ENCODE measurements around the gene TUBGCP4.

The TUBGCP4 gene

GRCh38 chr15:43420435-43420834, 49.5 kb downstream of the TUBGCP4 start:
- peaks cover 3 to 14% of the 10 kb centered on the region in 2 donors for H3K4me1 Mint-ChIP-seq
- H3K9me3 Mint-ChIP-seq = no peaks in the 10 kb centered on the region
- H3K36me3 Mint-ChIP-seq = peaks cover 42 to 55% of the 10 kb centered on the region in 2 donors
- DNase-seq (no peak), ATAC-seq (replicated peaks) (no peak)
- H3K27me3 Mint-ChIP-seq = no peaks in the 10 kb centered on the region
- no peak overlapping the region for H3K27ac Mint-ChIP-seq
- no peak overlapping the region for H3K4me3 Mint-ChIP-seq

DNA sequence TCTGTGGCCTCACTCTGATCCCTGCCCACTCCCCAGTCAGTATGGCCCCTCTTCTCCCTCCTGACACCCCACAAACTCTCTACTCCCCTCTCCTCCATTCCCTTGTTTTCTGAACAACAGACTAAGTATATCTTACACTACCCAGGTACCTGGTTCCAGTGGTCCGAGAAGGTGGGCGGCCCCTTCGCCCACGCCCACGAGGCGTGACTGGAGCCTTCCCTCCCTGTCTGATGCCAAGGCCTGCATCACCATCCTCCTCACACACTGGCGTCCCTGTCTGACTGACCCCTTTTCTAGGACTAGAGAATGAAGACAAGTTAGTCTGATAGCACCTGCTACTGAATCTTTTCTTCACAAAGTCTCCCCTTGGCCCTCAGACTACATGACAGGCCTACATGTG, 50.0 kb downstream of the TUBGCP4 start:
- H3K4me3 Mint-ChIP-seq = no peak overlapping the region
- H3K36me3 Mint-ChIP-seq = peaks cover 40 to 52% of the 10 kb centered on the region in 2 donors
- no peaks in the 10 kb centered on the region for H3K9me3 Mint-ChIP-seq
- no peaks in the 10 kb centered on the region for H3K27me3 Mint-ChIP-seq
- DNase-seq = no peak
- ATAC-seq (replicated peaks) = no peak
- H3K4me1 Mint-ChIP-seq = peaks cover 3 to 14% of the 10 kb centered on the region in 2 donors
- no peak overlapping the region for H3K27ac Mint-ChIP-seq

- Mint-ChIP-seq H3K27me3 (no peaks in the 10 kb centered on the region), H3K36me3 (peaks cover 41 to 46% of the 10 kb centered on the region in 2 donors), H3K4me1 (peaks cover 3 to 14% of the 10 kb centered on the region in 2 donors), H3K27ac (no peak overlapping the region), H3K4me3 (no peak overlapping the region), H3K9me3 (no peaks in the 10 kb centered on the region)
- ATAC-seq (replicated peaks) = no peak
- DNase-seq = no peak
These were observed 52.9 kb downstream of the TUBGCP4 start for GRCh38 chr15:43423793-43424192.

DNA sequence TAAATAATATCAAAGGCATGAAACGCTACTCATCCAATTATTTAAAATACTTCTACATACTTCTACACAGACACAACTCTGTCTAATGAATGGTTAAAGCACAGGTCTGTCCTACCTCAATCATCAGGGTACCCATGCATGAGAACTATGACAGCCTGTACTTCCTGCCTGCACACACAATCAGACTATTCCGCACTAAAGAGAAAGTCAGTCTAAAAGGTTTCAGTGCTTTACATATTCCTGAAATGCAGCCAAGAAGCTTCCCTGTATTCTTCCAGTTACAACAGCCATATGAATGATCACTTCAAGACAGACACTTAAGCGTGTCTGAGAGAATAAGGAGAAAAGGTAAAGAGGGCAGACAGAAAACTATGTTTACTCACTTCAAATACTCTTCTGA, 58.8 kb downstream of the TUBGCP4 start:
- Mint-ChIP-seq H3K4me1 (peaks cover 0 to 6% of the 10 kb centered on the region in 2 donors), H3K9me3 (no peaks in the 10 kb centered on the region), H3K36me3 (peaks cover 25 to 32% of the 10 kb centered on the region in 2 donors), H3K27me3 (no peaks in the 10 kb centered on the region), H3K27ac (no peak overlapping the region), H3K4me3 (no peak overlapping the region)
- ATAC-seq (replicated peaks) = no peak
- DNase-seq = no peak

- no peaks in the 10 kb centered on the region for H3K27me3 Mint-ChIP-seq
These were observed 62.3 kb downstream of the TUBGCP4 start for GRCh38 chr15:43433165-43433564.

DNA sequence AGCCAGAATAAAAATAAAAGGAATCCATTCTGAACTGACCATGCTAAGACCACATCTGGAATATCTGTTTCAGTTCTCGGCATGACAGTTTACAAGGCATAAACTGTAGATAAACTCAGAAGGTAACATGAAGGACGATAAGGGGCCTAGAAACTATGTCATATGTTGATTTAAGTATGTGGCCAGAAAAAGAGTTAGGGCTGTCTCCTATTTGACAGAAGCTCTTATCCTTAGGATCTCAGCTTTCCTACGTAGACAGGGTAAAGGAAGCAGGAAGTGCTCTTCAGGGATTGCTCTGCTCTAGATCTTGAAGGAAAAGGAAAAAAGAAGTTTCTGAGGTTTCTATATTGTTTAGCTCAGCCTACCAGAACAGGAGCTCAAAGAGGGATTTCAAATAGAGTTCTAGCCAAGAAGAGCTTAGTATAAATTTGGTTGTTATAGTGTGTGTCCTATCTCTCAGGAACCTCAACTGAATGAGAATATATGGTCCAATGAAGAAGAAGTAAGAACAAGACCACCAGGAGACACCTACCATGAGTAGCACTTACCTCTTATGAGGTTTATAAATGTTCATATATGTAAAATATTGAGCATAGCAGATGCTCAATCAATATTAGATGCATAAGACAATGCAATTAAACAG, 62.9 kb downstream of the TUBGCP4 start:
- ATAC-seq (replicated peaks) (no peak), DNase-seq (no peak)
- H3K4me1 Mint-ChIP-seq = peaks cover 0 to 6% of the 10 kb centered on the region in 2 donors
- H3K27me3 Mint-ChIP-seq = no peaks in the 10 kb centered on the region
- no peaks in the 10 kb centered on the region for H3K9me3 Mint-ChIP-seq
- H3K36me3 Mint-ChIP-seq = peaks cover 18 to 28% of the 10 kb centered on the region in 2 donors
- H3K27ac Mint-ChIP-seq = no peak overlapping the region
- H3K4me3 Mint-ChIP-seq = no peak overlapping the region

More at GRCh38 chr15:43433165-43433564, 62.3 kb downstream of the TUBGCP4 start:
- Mint-ChIP-seq H3K27ac (no peak overlapping the region), H3K36me3 (peaks cover 18 to 28% of the 10 kb centered on the region in 2 donors), H3K9me3 (no peaks in the 10 kb centered on the region), H3K4me1 (peaks cover 0 to 6% of the 10 kb centered on the region in 2 donors), H3K4me3 (no peak overlapping the region)
- ATAC-seq (replicated peaks) (no peak), DNase-seq (no peak)

DNA sequence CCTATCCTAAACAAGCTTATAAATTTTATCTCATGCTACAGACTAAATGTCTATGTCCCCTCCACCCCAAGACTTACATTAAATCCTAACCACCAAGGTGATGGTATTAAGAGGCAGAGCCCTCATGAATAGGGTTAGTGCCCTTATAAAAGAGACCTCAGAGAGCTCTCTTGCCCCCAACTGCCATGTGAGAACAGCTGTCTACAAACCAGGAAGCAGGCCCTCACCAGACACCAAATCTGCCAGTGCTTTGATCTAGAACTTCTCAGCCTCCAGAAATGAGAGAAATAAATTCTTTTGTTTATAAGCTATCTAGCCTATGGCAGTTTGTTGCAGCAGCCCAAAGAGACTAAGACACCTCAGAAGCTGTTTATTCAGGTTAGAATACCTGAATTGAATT, 63.5 kb downstream of the TUBGCP4 start:
- Mint-ChIP-seq H3K36me3 (peaks cover 18 to 33% of the 10 kb centered on the region in 2 donors), H3K27ac (no peak overlapping the region), H3K9me3 (no peaks in the 10 kb centered on the region), H3K27me3 (no peaks in the 10 kb centered on the region), H3K4me3 (no peak overlapping the region), H3K4me1 (peaks cover 0 to 6% of the 10 kb centered on the region in 2 donors)
- DNase-seq (no peak), ATAC-seq (replicated peaks) (no peak)

- H3K36me3 Mint-ChIP-seq = peaks cover 15 to 40% of the 10 kb centered on the region in 2 donors
- H3K27ac Mint-ChIP-seq = peak overlapping the region; percentile 5
- no peak for ATAC-seq (replicated peaks)
- no peak overlapping the region for H3K4me3 Mint-ChIP-seq
- no peaks in the 10 kb centered on the region for H3K9me3 Mint-ChIP-seq
- H3K27me3 Mint-ChIP-seq = no peaks in the 10 kb centered on the region
- DNase-seq = no peak
- H3K4me1 Mint-ChIP-seq = peaks cover 2 to 7% of the 10 kb centered on the region in 2 donors
These were observed 65.5 kb downstream of the TUBGCP4 start for GRCh38 chr15:43436395-43436794.

GRCh38 chr15:43439268-43439667, 68.4 kb downstream of the TUBGCP4 start:
- no peaks in the 10 kb centered on the region for H3K9me3 Mint-ChIP-seq
- no peak overlapping the region for H3K4me3 Mint-ChIP-seq
- no peak overlapping the region for H3K27ac Mint-ChIP-seq
- peaks cover 2 to 7% of the 10 kb centered on the region in 2 donors for H3K4me1 Mint-ChIP-seq
- H3K27me3 Mint-ChIP-seq = no peaks in the 10 kb centered on the region
- ATAC-seq (replicated peaks) (no peak), DNase-seq (no peak)
- H3K36me3 Mint-ChIP-seq = peaks cover 5 to 21% of the 10 kb centered on the region in 2 donors

GRCh38 chr15:43440721-43441281, 69.9 kb downstream of the TUBGCP4 start:
- DNase-seq (no peak), ATAC-seq (replicated peaks) (peak; percentile 55 to 69)
- Mint-ChIP-seq H3K4me1 (peaks cover 2 to 7% of the 10 kb centered on the region in 2 donors), H3K27me3 (no peaks in the 10 kb centered on the region), H3K36me3 (peaks cover 10 to 32% of the 10 kb centered on the region in 2 donors), H3K9me3 (no peaks in the 10 kb centered on the region), H3K27ac (peak overlapping the region; percentile 42), H3K4me3 (no peak overlapping the region)

DNA sequence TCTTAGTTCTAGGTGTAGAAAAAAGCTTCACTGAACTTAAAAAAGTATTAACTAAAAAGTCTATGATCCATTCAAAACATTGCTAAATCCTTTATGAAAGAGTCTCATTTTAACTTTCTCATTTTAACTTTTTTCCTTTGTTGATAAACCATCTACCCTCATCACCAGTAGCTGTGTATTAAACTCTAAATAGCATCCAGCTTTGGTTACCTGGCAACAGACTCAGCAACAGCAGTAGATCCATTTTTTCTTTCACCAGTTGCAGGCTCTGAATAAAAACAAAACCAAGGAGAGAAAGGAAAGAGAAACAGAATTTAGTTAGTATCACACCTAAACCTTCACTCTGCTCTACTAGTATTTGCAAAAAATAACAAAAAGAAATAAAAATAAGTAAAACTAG, 70.4 kb downstream of the TUBGCP4 start:
- peak; percentile 31 to 45 for ATAC-seq (replicated peaks)
- H3K4me3 Mint-ChIP-seq = no peak overlapping the region
- DNase-seq = no peak
- no peak overlapping the region for H3K27ac Mint-ChIP-seq
- peaks cover 2 to 7% of the 10 kb centered on the region in 2 donors for H3K4me1 Mint-ChIP-seq
- H3K9me3 Mint-ChIP-seq = no peaks in the 10 kb centered on the region
- H3K36me3 Mint-ChIP-seq = peaks cover 9 to 35% of the 10 kb centered on the region in 2 donors
- H3K27me3 Mint-ChIP-seq = no peaks in the 10 kb centered on the region

GRCh38 chr15:43446344-43446743, 75.4 kb downstream of the TUBGCP4 start:
- Mint-ChIP-seq H3K4me1 (peaks cover 9 to 20% of the 10 kb centered on the region in 2 donors), H3K27me3 (no peaks in the 10 kb centered on the region), H3K4me3 (no peak overlapping the region), H3K9me3 (no peaks in the 10 kb centered on the region), H3K27ac (no peak overlapping the region), H3K36me3 (peaks cover 18 to 31% of the 10 kb centered on the region in 2 donors)
- no peak for ATAC-seq (replicated peaks)
- DNase-seq = no peak

DNA sequence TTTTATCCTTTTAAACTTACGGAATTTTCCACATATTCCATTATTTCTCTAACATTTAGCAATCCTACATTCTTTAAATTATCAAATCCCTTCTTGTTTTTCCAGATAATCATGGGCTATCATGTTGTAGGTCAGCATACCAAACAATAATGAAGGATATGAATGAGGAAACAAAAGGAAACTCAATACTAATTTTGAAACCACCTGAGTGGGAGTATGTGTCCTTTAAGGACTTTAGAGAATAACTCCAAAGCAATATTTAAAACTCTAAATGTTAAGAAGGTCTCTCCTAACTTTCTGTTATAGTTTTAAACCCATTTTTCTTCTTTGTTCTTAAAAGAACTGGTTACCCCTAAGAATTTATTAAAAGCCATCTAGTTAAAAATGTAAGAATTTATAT, 79.1 kb downstream of the TUBGCP4 start:
- DNase-seq = no peak
- no peak overlapping the region for H3K27ac Mint-ChIP-seq
- H3K27me3 Mint-ChIP-seq = no peaks in the 10 kb centered on the region
- H3K36me3 Mint-ChIP-seq = peaks cover 25 to 31% of the 10 kb centered on the region in 2 donors
- H3K4me3 Mint-ChIP-seq = no peak overlapping the region
- H3K4me1 Mint-ChIP-seq = peaks cover 9 to 19% of the 10 kb centered on the region in 2 donors
- ATAC-seq (replicated peaks) = no peak
- H3K9me3 Mint-ChIP-seq = no peaks in the 10 kb centered on the region

Measured in stimulated activated naive B cell treated with anti-CD40 and anti-IgM and Interleukin-4, amounts not matched to agents 10 μg/mL and 1 μg/mL and 100 μg/mL, for 72 hours (primary cell).